ENCODE measurements around the gene ABCB4.

- TF ChIP-seq POLR2A (IDR thresholded peaks at IDR 0.05; ENCODE audit: low read length), result no peak
- TF ChIP-seq GATA1 (IDR thresholded peaks at IDR 0.05; ENCODE audit: low read depth, low read length), result no peak
Observed at GRCh38 chr7:87456247-87456646, 19.2 kb downstream of the ABCB4 start.
